HepG2 (cell line): ENCODE measurements around the gene RPL37A. TPM values are rescaled to one million over a fixed set of nuclear protein-coding genes. Genes with fewer than 3 reads are reported as not detected.

ENCODE experiments used
- DNMT3B ChIP-seq: conservative IDR thresholded peaks from 2 replicates; pipeline ENCODE4 v1.6.1; 2016; ENCODE audit warnings: missing biosample characterization, control low read depth
- KMT2B ChIP-seq: IDR thresholded peaks from 2 replicates; pipeline ENCODE4 v1.6.1; 2016; ENCODE audit warnings: missing genetic modification reagents, missing compliant biosample characterization
- MAFG ChIP-seq: sonication (generic); formaldehyde crosslinking; IDR thresholded peaks from 2 replicates; pipeline ENCODE4 v1.5.1; 2020; ENCODE audit warnings: mild to moderate bottlenecking, missing genetic modification reagents
- PATZ1 ChIP-seq: sonication (generic); formaldehyde crosslinking; IDR thresholded peaks from 2 replicates; pipeline ENCODE4 v1.4.0; 2020; ENCODE audit warnings: missing genetic modification reagents
- PRDM10 ChIP-seq: sonication (generic); formaldehyde crosslinking; IDR thresholded peaks from 2 replicates; pipeline ENCODE4 v1.4.0; 2020; ENCODE audit warnings: low read depth, missing genetic modification reagents
- TBP ChIP-seq: sonication (generic); formaldehyde crosslinking; IDR thresholded peaks from 2 replicates; pipeline ENCODE4 v1.5.0; 2020; ENCODE audit warnings: missing genetic modification reagents
- ZNF317 ChIP-seq: sonication (generic); formaldehyde crosslinking; IDR thresholded peaks from 2 replicates; pipeline ENCODE4 v1.5.0; 2020; ENCODE audit warnings: mild to moderate bottlenecking, missing genetic modification reagents
- ZNF383 ChIP-seq: sonication (generic); formaldehyde crosslinking; IDR thresholded peaks from 2 replicates; pipeline ENCODE4 v1.4.0; 2020; ENCODE audit warnings: missing genetic modification reagents, mild to moderate bottlenecking, borderline replicate concordance
- ZNF646 ChIP-seq: sonication (generic); formaldehyde crosslinking; IDR thresholded peaks from 2 replicates; pipeline ENCODE4 v1.9.0; 2021; ENCODE audit warnings: mild to moderate bottlenecking, missing genetic modification reagents
- ZNF747 ChIP-seq: sonication (generic); formaldehyde crosslinking; IDR thresholded peaks from 2 replicates; pipeline ENCODE4 v1.8.1; 2023; ENCODE audit warnings: missing genetic modification reagents, mild to moderate bottlenecking, borderline replicate concordance
- ZNF788 ChIP-seq: sonication (generic); formaldehyde crosslinking; IDR thresholded peaks from 2 replicates; pipeline ENCODE4 v1.5.0; 2020; ENCODE audit warnings: mild to moderate bottlenecking, missing genetic modification reagents, borderline replicate concordance
- ZSCAN25 ChIP-seq: sonication (generic); formaldehyde crosslinking; IDR thresholded peaks from 2 replicates; pipeline ENCODE4 v1.8.0; 2022; ENCODE audit warnings: mild to moderate bottlenecking, missing genetic modification reagents
- polyA plus RNA-seq, 8 experiments: library from polyadenylated mRNA; depleted of rRNA in 3 of 8; stranded (reverse) in 7 of 8; unstranded in 1 of 8; fragments of >200 nt; fragmentation: Illumina TruSeq in 4 of 8; extraction: Trizol in 4 of 8; gene quantifications; 2 replicates each; pipeline versions ENCODE4 v1.2.1 to v1.2.3, GENCODE V29; 2011 to 2016; ENCODE audit warnings: low read depth in 4 of 8, missing spikeins in 1 of 8, mixed read lengths in 1 of 8; ENCODE audit not compliant: insufficient read depth in 1 of 8
- total RNA-seq, 5 experiments: library from RNA; depleted of rRNA; stranded (reverse); fragments of >200 nt; fragmentation: Illumina TruSeq; extraction: Trizol; gene quantifications; 2 replicates each; pipeline ENCODE4 v1.2.3, GENCODE V29; 2016; ENCODE audit warnings: low read depth in 1 of 5
- TF ChIP-seq, protein P1 (sequence below): sonication (generic); formaldehyde crosslinking; IDR thresholded peaks from 2 replicates; pipeline ENCODE4 v1.4.0; 2020; ENCODE audit warnings: mild to moderate bottlenecking, missing genetic modification reagents, borderline replicate concordance

RPL37A gene
- total and polyA plus RNA-seq, 2 of the 13 experiments (the other 11 are each of a cell fraction or from before 2014, with no cell fraction given): 6,902 to 7,910 TPM

DNA sequence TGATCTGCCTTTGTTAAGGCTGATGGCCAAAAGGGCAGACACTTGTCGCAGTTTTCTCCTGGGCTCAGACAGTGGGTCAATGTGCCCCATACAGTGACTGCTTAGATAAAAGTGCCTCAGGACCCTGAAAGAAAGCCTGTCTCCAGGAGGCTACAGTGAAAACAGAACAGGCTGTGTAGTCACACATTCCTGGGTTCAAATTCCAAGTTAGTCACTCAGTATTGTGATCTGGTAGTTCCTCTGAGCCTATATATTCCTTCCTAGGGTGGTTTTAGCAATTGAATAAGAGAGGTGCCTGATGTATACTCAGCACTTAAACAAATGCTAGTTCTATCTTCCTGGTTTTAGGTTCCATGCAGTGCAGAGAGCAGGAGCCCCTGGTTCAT, 54.4 kb downstream of the RPL37A start (continued):
- TF ChIP-seq PATZ1 (CRISPR knock-in tag) (peak; percentile 45; the same call in 1 of the 2 replicates), DNMT3B (no peak), ZNF317 (CRISPR knock-in tag) (peak; percentile 15; the same call in 1 of the 2 replicates), ZNF788 (CRISPR knock-in tag) (peak; percentile 45; the same call in 1 of the 2 replicates), PRDM10 (0 out of 2 replicates have a peak, but pooled peaks have one; percentile 33), ZSCAN25 (0 out of 2 replicates have a peak, but pooled peaks have one; percentile 18), TBP (CRISPR knock-in tag) (no peak), ZNF747 (peak; percentile 38; the same call in 1 of the 2 replicates), ZNF383 (no peak), MAFG (CRISPR knock-in tag) (no peak), ZNF646 (CRISPR knock-in tag) (0 out of 2 replicates have a peak, but pooled peaks have one; percentile 48), KMT2B (CRISPR knock-in tag) (no peak)
- TF ChIP-seq, protein P1, sequence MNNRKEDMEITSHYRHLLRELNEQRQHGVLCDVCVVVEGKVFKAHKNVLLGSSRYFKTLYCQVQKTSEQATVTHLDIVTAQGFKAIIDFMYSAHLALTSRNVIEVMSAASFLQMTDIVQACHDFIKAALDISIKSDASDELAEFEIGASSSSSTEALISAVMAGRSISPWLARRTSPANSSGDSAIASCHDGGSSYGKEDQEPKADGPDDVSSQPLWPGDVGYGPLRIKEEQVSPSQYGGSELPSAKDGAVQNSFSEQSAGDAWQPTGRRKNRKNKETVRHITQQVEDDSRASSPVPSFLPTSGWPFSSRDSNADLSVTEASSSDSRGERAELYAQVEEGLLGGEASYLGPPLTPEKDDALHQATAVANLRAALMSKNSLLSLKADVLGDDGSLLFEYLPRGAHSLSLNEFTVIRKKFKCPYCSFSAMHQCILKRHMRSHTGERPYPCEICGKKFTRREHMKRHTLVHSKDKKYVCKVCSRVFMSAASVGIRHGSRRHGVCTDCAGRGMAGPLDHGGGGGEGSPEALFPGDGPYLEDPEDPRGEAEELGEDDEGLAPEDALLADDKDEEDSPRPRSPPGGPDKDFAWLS (CRISPR knock-in tag): no peak
